Colonic mucosa (tissue), 4 donors: ENCODE results near the gene ARHGEF40. TPM values are rescaled to one million over a fixed set of nuclear protein-coding genes. Genes with fewer than 3 reads are reported as not detected.

Experiments
- DNase-seq: peaks from one replicate; pipeline ENCODE4 v3.0.0-alpha.2; 2020
- H3K27ac ChIP-seq: fragments of 200-600 bp; one replicate; pipeline ENCODE4 v1.8.0; 2021
- H3K27me3 ChIP-seq: fragments of 200-600 bp; one replicate; pipeline ENCODE4 v1.8.0; 2021
- H3K36me3 ChIP-seq: fragments of 200-600 bp; one replicate; pipeline ENCODE4 v1.8.0; 2021
- H3K4me1 ChIP-seq: fragments of 200-600 bp; one replicate; pipeline ENCODE4 v1.8.0; 2021; ENCODE audit warnings: mild to moderate bottlenecking
- H3K4me3 ChIP-seq: fragments of 200-600 bp; one replicate; pipeline ENCODE4 v1.8.0; 2021
- H3K9ac ChIP-seq, 2 donors: one replicate each; pipeline ENCODE4 v1.7.0; 2013; ENCODE audit warnings: control low read depth in 2 of 2, low read depth in 2 of 2, low read length in 2 of 2
- H3K9me3 ChIP-seq: fragments of 200-600 bp; one replicate; pipeline ENCODE4 v1.8.0; 2021
- CTCF ChIP-seq: fragments of 200-600 bp; IDR thresholded peaks from one replicate; pipeline ENCODE4 v1.8.0; 2022; ENCODE audit warnings: antibody characterized with exemption, mild to moderate bottlenecking
- intact Hi-C: fragments of 100-400 bp; cut with DNase I; formaldehyde crosslinking; loops from one replicate; pipeline ENCODE4 v1.14.1; 2022
- total RNA-seq, 2 donors: library from RNA; stranded (reverse); fragmentation: NEBNext Ultra II Directional in 1 of 2; extraction: Animal tissue kit (Norgen Biotek cat#: 25700) in 1 of 2; gene quantifications; one replicate each; pipeline ENCODE4 v1.2.1, GENCODE V29; 2021
- donor health status: healthy.
- donor health status: DM: no; HTN: no; CAD: no.
- donor health status: DM: no; HTN: no; CAD: no.

The ARHGEF40 gene
- total RNA-seq, 2 donors from 2014 or later = 49.5 to 66.9 TPM

GRCh38 chr14:21104448-21105060 lies 34.5 kb downstream of the ARHGEF40 start:
- no peaks in the 10 kb centered on the region for H3K27me3 ChIP-seq
- H3K4me1 ChIP-seq = peaks cover 15% of the 10 kb centered on the region
- H3K9ac ChIP-seq = peak overlapping the region; percentile 82 to 90

GRCh38 chr14:21105095-21105494 lies 35.0 kb downstream of the ARHGEF40 start:
- Histone ChIP-seq H3K36me3 (no peaks in the 10 kb centered on the region), H3K27ac (peak overlapping the region; percentile 99), H3K9ac (peak overlapping the region in 1 of 2 donors; percentile 82), H3K27me3 (no peaks in the 10 kb centered on the region), H3K4me1 (peaks cover 15% of the 10 kb centered on the region), H3K9me3 (no peaks in the 10 kb centered on the region), H3K4me3 (no peak overlapping the region)
- intact Hi-C loops = loop anchor here (5.0 kb wide), 1 partner anchor 38 kb away; no protein-coding TSS in a partner anchor
- DNase-seq = peak; percentile 54
- TF ChIP-seq CTCF = no peak

More at GRCh38 chr14:21104448-21105060, 34.5 kb downstream of the ARHGEF40 start:
- intact Hi-C loops = loop anchor here (5.0 kb wide), 1 partner anchor 37 kb away; no protein-coding TSS in a partner anchor
- peak; percentile 85 for DNase-seq
- Histone ChIP-seq H3K27ac (peak overlapping the region; percentile 99), H3K36me3 (no peaks in the 10 kb centered on the region), H3K4me3 (peak overlapping the region; percentile 62), H3K9me3 (no peaks in the 10 kb centered on the region)
- TF ChIP-seq CTCF = peak; percentile 89

- Histone ChIP-seq H3K36me3 (no peaks in the 10 kb centered on the region), H3K4me3 (no peak overlapping the region), H3K27me3 (no peaks in the 10 kb centered on the region), H3K27ac (peak overlapping the region; percentile 19), H3K9ac (peak overlapping the region in 1 of 2 donors; percentile 39), H3K4me1 (peaks cover 15% of the 10 kb centered on the region), H3K9me3 (no peaks in the 10 kb centered on the region)
- intact Hi-C loops = loop anchor here (5.0 kb wide), 1 partner anchor 39 kb away; no protein-coding TSS in a partner anchor
- no peak for DNase-seq
- TF ChIP-seq CTCF = no peak
Measured at GRCh38 chr14:21106176-21106497, 36.0 kb downstream of the ARHGEF40 start.

GRCh38 chr14:21106498-21107282 lies 36.6 kb downstream of the ARHGEF40 start:
- DNase-seq = peak; percentile 91
- intact Hi-C loops = loop anchor here (5.0 kb wide), 1 partner anchor 39 kb away; no protein-coding TSS in a partner anchor
- Histone ChIP-seq H3K36me3 (no peaks in the 10 kb centered on the region), H3K4me1 (peaks cover 15% of the 10 kb centered on the region), H3K4me3 (no peak overlapping the region), H3K27me3 (no peaks in the 10 kb centered on the region), H3K27ac (peak overlapping the region; percentile 19), H3K9me3 (no peaks in the 10 kb centered on the region), H3K9ac (peak overlapping the region in 1 of 2 donors; percentile 39)
- peak; percentile 72 for TF ChIP-seq CTCF

- peak; percentile 44 for DNase-seq
- intact Hi-C loops = loop anchor here (5.0 kb wide), 1 partner anchor 40 kb away; no protein-coding TSS in a partner anchor
- Histone ChIP-seq H3K27ac (peak overlapping the region; percentile 19), H3K36me3 (no peaks in the 10 kb centered on the region), H3K27me3 (no peaks in the 10 kb centered on the region), H3K9me3 (no peaks in the 10 kb centered on the region), H3K9ac (no peak overlapping the region), H3K4me3 (no peak overlapping the region), H3K4me1 (peaks cover 13% of the 10 kb centered on the region)
- no peak for TF ChIP-seq CTCF
Measured at GRCh38 chr14:21107283-21107800, 37.2 kb downstream of the ARHGEF40 start.
